B cell (primary cell): ENCODE measurements around the gene S100A10. TPM values are rescaled to one million over a fixed set of nuclear protein-coding genes. Genes with fewer than 3 reads are reported as not detected.

ENCODE experiments used
- ATAC-seq: fragments of 200-7000 bp; cut with Tn5 transposase; one replicate; pipeline ENCODE4 v1.10.0; 2021; ENCODE audit warnings: low read depth, mild to moderate bottlenecking, moderate number of reproducible peaks, moderate library complexity
- CTCF ChIA-PET: fragments of 350-600 bp; sonication (Branson Sonifier 250); formaldehyde crosslinking; loops from one replicate; lab custom pipeline; 2021; ENCODE audit warnings: antibody characterized with exemption, inconsistent platforms; lab: Charles Lee
- POLR2A ChIA-PET: fragments of 350-600 bp; sonication (Branson Sonifier 250); formaldehyde crosslinking; loops from one replicate; lab custom pipeline; 2021; ENCODE audit warnings: antibody characterized with exemption; lab: Charles Lee
- DNase-seq: peaks from one replicate; pipeline ENCODE4 v3.0.0; 2013
- H2AFZ ChIP-seq: 2 replicates; pipeline ENCODE4 v1.6.1; 2012; ENCODE audit warnings: mild to moderate bottlenecking, low read depth, low read length; ENCODE audit not compliant: insufficient read depth, poor library complexity, severe bottlenecking
- H3K27ac ChIP-seq, 2 donors: 1 replicate in 1 of 2; 2 replicates in 1 of 2; pipeline ENCODE4 v1.5.1; 2012 to 2013; ENCODE audit warnings: low read length in 2 of 2, mild to moderate bottlenecking in 2 of 2, moderate library complexity in 1 of 2
- H3K27me3 ChIP-seq, 4 experiments: fragments of 200-600 bp in 1 of 4; sonication (generic) in 1 of 4; replicated peaks in 1 of 4; 1 replicate in 2 of 4; 2 replicates in 2 of 4; pipeline versions ENCODE4 v1.6.1 to v1.7.0; 2013 to 2016; ENCODE audit warnings: low read length in 3 of 4, mild to moderate bottlenecking in 2 of 4, mixed read lengths in 1 of 4, moderate library complexity in 1 of 4; ENCODE audit not compliant: insufficient read depth in 4 of 4, control insufficient read depth in 3 of 4; ENCODE audit errors: control extremely low read depth in 1 of 4
- H3K36me3 ChIP-seq, 2 experiments: replicated peaks in 1 of 2; 1 replicate in 1 of 2; 2 replicates in 1 of 2; pipeline versions ENCODE4 v1.6.1 to v1.7.1; 2013; ENCODE audit warnings: low read length in 1 of 2; ENCODE audit not compliant: insufficient read depth in 2 of 2, control insufficient read depth in 1 of 2; ENCODE audit errors: control extremely low read depth in 1 of 2, extremely low read depth in 1 of 2
- H3K4me1 ChIP-seq, 2 donors: fragments of 200-600 bp in 1 of 2; sonication (generic) in 1 of 2; 1 replicate in 1 of 2; 2 replicates in 1 of 2; pipeline versions ENCODE4 v1.5.1 to v1.6.1; 2013 to 2017; ENCODE audit warnings: low read length in 2 of 2; ENCODE audit not compliant: control insufficient read depth in 2 of 2, insufficient read depth in 2 of 2
- H3K4me2 ChIP-seq: replicated peaks from 2 replicates; pipeline ENCODE3; 2012; ENCODE audit warnings: mild to moderate bottlenecking, low read depth, low read length; ENCODE audit not compliant: poor library complexity, severe bottlenecking
- H3K4me3 ChIP-seq, 5 experiments: fragments of 200-600 bp in 1 of 5; sonication (generic) in 1 of 5; 1 replicate in 3 of 5; 2 replicates in 2 of 5; pipeline versions ENCODE4 v1.5.1 to v1.7.0; 2011 to 2016; ENCODE audit warnings: low read length in 4 of 5, mild to moderate bottlenecking in 4 of 5, low read depth in 2 of 5, control low read depth in 1 of 5, moderate library complexity in 1 of 5; ENCODE audit not compliant: insufficient read depth in 1 of 5; ENCODE audit errors: control extremely low read depth in 1 of 5, extremely low read depth in 1 of 5
- H3K79me2 ChIP-seq: fragments of 200-600 bp; sonication (generic); one replicate; pipeline ENCODE4 v1.6.0; 2016; ENCODE audit warnings: low read length; ENCODE audit not compliant: control insufficient read depth, insufficient read depth
- H3K9ac ChIP-seq: fragments of 200-600 bp; sonication (generic); 2 replicates; pipeline ENCODE4 v1.6.1; 2017; ENCODE audit warnings: mild to moderate bottlenecking, low read length, moderate library complexity
- H3K9me3 ChIP-seq, 3 donors: one replicate each; pipeline versions ENCODE4 v1.6.1 to v1.7.1; 2013; ENCODE audit warnings: low read length in 2 of 3; ENCODE audit not compliant: control insufficient read depth in 2 of 3, insufficient read depth in 1 of 3; ENCODE audit errors: control extremely low read depth in 1 of 3
- H4K20me1 ChIP-seq: 2 replicates; pipeline ENCODE4 v1.6.0; 2012; ENCODE audit warnings: mild to moderate bottlenecking, low read length; ENCODE audit not compliant: insufficient read depth, control insufficient read depth, poor library complexity, severe bottlenecking
- H3K27ac Mint-ChIP-seq: one replicate; pipeline ENCODE4 v1.8.0; 2021; ENCODE audit warnings: mixed read lengths
- H3K27me3 Mint-ChIP-seq: one replicate; pipeline ENCODE4 v1.8.0; 2021; ENCODE audit warnings: mixed read lengths
- H3K4me1 Mint-ChIP-seq: one replicate; pipeline ENCODE4 v1.8.0; 2021; ENCODE audit warnings: mixed read lengths
- H3K4me3 Mint-ChIP-seq: one replicate; pipeline ENCODE4 v1.8.0; 2021; ENCODE audit warnings: mixed read lengths
- H3K9me3 Mint-ChIP-seq: one replicate; pipeline ENCODE4 v1.8.0; 2022; ENCODE audit warnings: mixed read lengths; ENCODE audit not compliant: insufficient read depth
- EZH2 ChIP-seq: IDR thresholded peaks from 2 replicates; pipeline ENCODE4 v1.6.1; 2012; ENCODE audit warnings: borderline replicate concordance, low read depth, mild to moderate bottlenecking, moderate library complexity, low read length; ENCODE audit not compliant: insufficient read depth, poor library complexity, severe bottlenecking
- WGBS: methylation state at CpG from one replicate; pipeline ENCODE4 v1.1.5; 2013; ENCODE audit warnings: missing lambda C conversion rate; ENCODE audit not compliant: insufficient coverage; 5-methylcytosine and 5-hydroxymethylcytosine counted together
- intact Hi-C: fragments of 100-400 bp; cut with micrococcal nuclease; formaldehyde crosslinking; loops from one replicate; pipeline ENCODE4 v1.10.0; 2022
- polyA minus RNA-seq: library from RNA; depleted of rRNA, polyadenylated mRNA; stranded (reverse); fragments of >200 nt; gene quantifications from 2 replicates; pipeline ENCODE4 v1.2.3, GENCODE V29; 2012
- polyA plus RNA-seq: library from polyadenylated mRNA; depleted of rRNA; stranded (reverse); fragments of >200 nt; gene quantifications from 2 replicates; pipeline ENCODE4 v1.2.3, GENCODE V29; 2012
- total RNA-seq, 2 donors: library from RNA; stranded (reverse); fragments of 120-200 nt in 1 of 2; gene quantifications; 1 replicate in 1 of 2; 2 replicates in 1 of 2; pipeline versions ENCODE4 v1.2.3 to v1.2.4, GENCODE V29; 2013 to 2022
- TF ChIP-seq, protein P1 (sequence below): fragments of 200-600 bp; IDR thresholded peaks from one replicate; pipeline ENCODE4 v1.8.0; 2022; ENCODE audit warnings: antibody characterized with exemption, mild to moderate bottlenecking

Gene S100A10, protein sequence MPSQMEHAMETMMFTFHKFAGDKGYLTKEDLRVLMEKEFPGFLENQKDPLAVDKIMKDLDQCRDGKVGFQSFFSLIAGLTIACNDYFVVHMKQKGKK
- total RNA-seq (40.4 and 47.1 TPM in 2 replicates), polyA plus RNA-seq (29.9 and 38.0 TPM in 2 replicates), polyA minus RNA-seq (7.4 and 15.5 TPM in 2 replicates)
- total RNA-seq (2013) = 43.2 TPM

DNA sequence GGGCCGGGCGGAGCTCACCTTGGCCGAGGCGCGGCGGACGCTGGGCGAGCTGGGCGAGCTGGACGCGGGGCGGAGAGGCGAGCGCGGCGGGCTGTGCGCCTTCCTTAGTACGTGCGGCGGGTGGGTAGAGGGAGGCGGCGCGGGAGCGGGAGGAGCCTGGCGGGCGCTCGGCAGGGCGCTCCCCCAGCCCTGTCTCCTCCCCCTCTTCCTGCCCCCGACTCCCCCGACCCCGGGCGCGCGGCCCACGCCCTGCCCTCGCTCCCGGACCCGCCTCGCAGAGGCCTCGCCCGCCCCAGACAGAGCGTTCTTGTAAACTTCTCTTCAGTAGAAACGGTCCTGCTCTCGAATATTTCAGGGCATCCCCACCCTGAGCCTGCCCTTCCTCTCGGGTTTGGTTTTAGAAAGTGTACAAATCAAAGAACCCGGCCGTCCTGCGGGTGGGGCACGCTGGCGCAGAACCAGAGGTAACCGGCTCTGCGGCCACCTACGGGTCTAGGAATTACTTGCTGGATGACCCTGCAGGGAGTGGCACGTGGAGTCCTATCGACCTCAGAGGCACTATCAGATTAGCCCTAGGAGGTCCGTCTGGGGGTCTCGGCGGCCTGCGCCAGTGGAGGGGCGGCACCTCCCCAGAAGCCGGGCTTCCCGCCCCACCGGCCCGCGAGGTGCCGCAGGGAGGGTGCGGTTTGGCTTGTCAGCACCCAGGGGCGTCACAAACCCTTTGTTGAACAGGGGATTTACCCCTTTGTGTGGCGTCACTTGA lies at the start of gene S100A10:
Gene S100A10, minus strand, starts transcription at position 126 of the 763 bp plus-strand sequence. CDS start 7,629 bp downstream, outside the sequence.
- intact Hi-C loops = no loop called here
- peak within 1 kb of the TSS; percentile 95 for H3K4me2 ChIP-seq
- peaks cover 13 to 26% of the 10 kb centered on the region in 2 donors for H3K4me1 ChIP-seq
- 2% methylated on average over 56 of the region's 69 CpGs for WGBS
- TF ChIP-seq, protein P1, sequence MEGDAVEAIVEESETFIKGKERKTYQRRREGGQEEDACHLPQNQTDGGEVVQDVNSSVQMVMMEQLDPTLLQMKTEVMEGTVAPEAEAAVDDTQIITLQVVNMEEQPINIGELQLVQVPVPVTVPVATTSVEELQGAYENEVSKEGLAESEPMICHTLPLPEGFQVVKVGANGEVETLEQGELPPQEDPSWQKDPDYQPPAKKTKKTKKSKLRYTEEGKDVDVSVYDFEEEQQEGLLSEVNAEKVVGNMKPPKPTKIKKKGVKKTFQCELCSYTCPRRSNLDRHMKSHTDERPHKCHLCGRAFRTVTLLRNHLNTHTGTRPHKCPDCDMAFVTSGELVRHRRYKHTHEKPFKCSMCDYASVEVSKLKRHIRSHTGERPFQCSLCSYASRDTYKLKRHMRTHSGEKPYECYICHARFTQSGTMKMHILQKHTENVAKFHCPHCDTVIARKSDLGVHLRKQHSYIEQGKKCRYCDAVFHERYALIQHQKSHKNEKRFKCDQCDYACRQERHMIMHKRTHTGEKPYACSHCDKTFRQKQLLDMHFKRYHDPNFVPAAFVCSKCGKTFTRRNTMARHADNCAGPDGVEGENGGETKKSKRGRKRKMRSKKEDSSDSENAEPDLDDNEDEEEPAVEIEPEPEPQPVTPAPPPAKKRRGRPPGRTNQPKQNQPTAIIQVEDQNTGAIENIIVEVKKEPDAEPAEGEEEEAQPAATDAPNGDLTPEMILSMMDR = no peak
- TF ChIP-seq EZH2 = no peak
- ChIA-PET POLR2A (interaction anchor here (0.6 to 1.0 kb wide), 2 partner anchors 12 to 74 kb away, joined by 3 to 5 read pairs; no protein-coding TSS in a partner anchor), CTCF (interaction anchor here (4.0 to 16.1 kb wide), 4 partner anchors 7 to 62 kb away, joined by 15 to 341 read pairs (median 222); no protein-coding TSS in a partner anchor)
- H3K79me2 ChIP-seq = peaks cover 13% of the 10 kb centered on the region
- H2AFZ ChIP-seq = peak within 1 kb of the TSS; percentile 85
- H3K9ac ChIP-seq = peak within 1 kb of the TSS; percentile 74
- DNase-seq (peak; percentile 78), ATAC-seq (peak; percentile 77)
- H3K4me3 Mint-ChIP-seq = peak within 1 kb of the TSS; percentile 94
- H3K27me3 Mint-ChIP-seq = peaks cover 6% of the 10 kb centered on the region
- H3K9me3 ChIP-seq = no peaks in the 10 kb centered on the region
- peaks cover 0 to 6% (median 2%) of the 10 kb centered on the region in 4 experiments for H3K27me3 ChIP-seq
- H3K9me3 Mint-ChIP-seq = no peaks in the 10 kb centered on the region
- peak within 1 kb of the TSS; percentile 45 to 78 (median 67) for H3K4me3 ChIP-seq
- H3K27ac ChIP-seq = peak within 1 kb of the TSS; percentile 51 to 73
- H3K36me3 ChIP-seq = no peaks in the 10 kb centered on the region
- peaks cover 30% of the 10 kb centered on the region for H3K4me1 Mint-ChIP-seq
- peaks cover 17% of the 10 kb centered on the region for H4K20me1 ChIP-seq
- peak within 1 kb of the TSS; percentile 93 for H3K27ac Mint-ChIP-seq
